ENCODE data around the gene EMP3.

- TF ChIP-seq CTCF (conservative IDR thresholded peaks at IDR 0.05), result no peak
- TF ChIP-seq ZFX (IDR thresholded peaks at IDR 0.05), result no peak
Measured at GRCh38 chr19:48279747-48280146, 45.6 kb upstream of the EMP3 start.

Data from C4-2B (cell line).